ENCODE results near the gene SPEM1. TPM values are rescaled to one million over a fixed set of nuclear protein-coding genes. Genes with fewer than 3 reads are reported as not detected.
A peak's percentile ranks its signal among the peaks of the same experiment; 100 is the strongest.

SPEM1 gene
- polyA plus RNA-seq, 1 donor (not counting 4 experiments of a cell fraction or from before 2014, with no cell fraction given): not detected

GRCh38 chr17:7432296-7432695, 12.2 kb downstream of the SPEM1 start:
- no peak for FAIRE-seq
- no peaks in the 10 kb centered on the region for H4K20me1 ChIP-seq (ENCODE audit: control insufficient read depth, extremely low read depth, insufficient read depth, low read length)
- dilution Hi-C loops (cut with MboI; ENCODE audit: extremely low pct_ligation_motif_present, low sequenced_read_pairs): no loop called here
- H3K27ac ChIP-seq (ENCODE audit: control insufficient read depth, insufficient read depth, low read length): no peak overlapping the region
- H2AFZ ChIP-seq (ENCODE audit: control insufficient read depth, low read length): no peak overlapping the region
- H3K36me3 ChIP-seq (ENCODE audit: control insufficient read depth in 2 of 2, extremely low read depth in 1 of 2, insufficient read depth in 2 of 2, low read length in 2 of 2): no peaks in the 10 kb centered on the region
- peaks cover 13% of the 10 kb centered on the region for H3K4me1 ChIP-seq (ENCODE audit: control insufficient read depth, extremely low read depth, insufficient read depth, low read length)
- DNase-seq (ENCODE audit: low read depth, low spot score): no peak
- no peaks in the 10 kb centered on the region for H3K27me3 ChIP-seq (ENCODE audit: control insufficient read depth, extremely low read depth, insufficient read depth, low read length)
- no peaks in the 10 kb centered on the region for H3K9me3 ChIP-seq (ENCODE audit: control insufficient read depth, low read depth, low read length)
- no peaks in the 10 kb centered on the region for H3K9me1 ChIP-seq (ENCODE audit: control insufficient read depth, extremely low read depth, insufficient read depth, low read length)
- H3K9ac ChIP-seq (ENCODE audit: control insufficient read depth, extremely low read depth, insufficient read depth, low read length): no peak overlapping the region
- TF ChIP-seq CTCF (optimal IDR thresholded peaks at IDR 0.05 in 1 of 3, IDR thresholded peaks at IDR 0.05 in 1 of 3, conservative IDR thresholded peaks at IDR 0.05 in 1 of 3; ENCODE audit: extremely low read depth in 1 of 3, insufficient read depth in 2 of 3, low read length in 3 of 3): no peak
- no peak for TF ChIP-seq EZH2 (IDR thresholded peaks at IDR 0.05; ENCODE audit: low read length)
- peaks cover 6% of the 10 kb centered on the region for H3K79me2 ChIP-seq (ENCODE audit: control insufficient read depth, insufficient read depth, low read length)
- H3K4me2 ChIP-seq (ENCODE audit: control insufficient read depth, extremely low read depth, insufficient read depth, low read depth, low read length): no peak overlapping the region
- no peak overlapping the region for H3K4me3 ChIP-seq (ENCODE audit: control insufficient read depth in 2 of 3, extremely low read depth in 1 of 3, insufficient read depth in 2 of 3, low read depth in 1 of 3, low read length in 3 of 3)

- H4K20me1 ChIP-seq (ENCODE audit: control insufficient read depth, extremely low read depth, insufficient read depth, low read length): no peaks in the 10 kb centered on the region
- peak overlapping the region; percentile 72 for H2AFZ ChIP-seq (ENCODE audit: control insufficient read depth, low read length)
- no peaks in the 10 kb centered on the region for H3K27me3 ChIP-seq (ENCODE audit: control insufficient read depth, extremely low read depth, insufficient read depth, low read length)
- H3K79me2 ChIP-seq (ENCODE audit: control insufficient read depth, insufficient read depth, low read length): peaks cover 17% of the 10 kb centered on the region
- H3K9ac ChIP-seq (ENCODE audit: control insufficient read depth, extremely low read depth, insufficient read depth, low read length): peak overlapping the region; percentile 81
- dilution Hi-C loops (cut with MboI; ENCODE audit: extremely low pct_ligation_motif_present, low sequenced_read_pairs): no loop called here
- peak overlapping the region; percentile 95 for H3K27ac ChIP-seq (ENCODE audit: control insufficient read depth, insufficient read depth, low read length)
- TF ChIP-seq EZH2 (IDR thresholded peaks at IDR 0.05; ENCODE audit: low read length) (no peak), CTCF (optimal IDR thresholded peaks at IDR 0.05 in 1 of 3, IDR thresholded peaks at IDR 0.05 in 1 of 3, conservative IDR thresholded peaks at IDR 0.05 in 1 of 3; ENCODE audit: extremely low read depth in 1 of 3, insufficient read depth in 2 of 3, low read length in 3 of 3) (peak; percentile 21 to 41 (median 21))
- H3K4me1 ChIP-seq (ENCODE audit: control insufficient read depth, extremely low read depth, insufficient read depth, low read length): peaks cover 41% of the 10 kb centered on the region
- H3K4me2 ChIP-seq (ENCODE audit: control insufficient read depth, extremely low read depth, insufficient read depth, low read depth, low read length): peak overlapping the region; percentile 99
- H3K9me1 ChIP-seq (ENCODE audit: control insufficient read depth, extremely low read depth, insufficient read depth, low read length): no peaks in the 10 kb centered on the region
- peak overlapping the region; percentile 59 to 92 (median 88) for H3K4me3 ChIP-seq (ENCODE audit: control insufficient read depth in 2 of 3, extremely low read depth in 1 of 3, insufficient read depth in 2 of 3, low read depth in 1 of 3, low read length in 3 of 3)
- H3K9me3 ChIP-seq (ENCODE audit: control insufficient read depth, low read depth, low read length): no peaks in the 10 kb centered on the region
- DNase-seq (ENCODE audit: low read depth, low spot score): no peak
- FAIRE-seq: no peak
- H3K36me3 ChIP-seq (ENCODE audit: control insufficient read depth in 2 of 2, extremely low read depth in 1 of 2, insufficient read depth in 2 of 2, low read length in 2 of 2): no peaks in the 10 kb centered on the region
Measured at GRCh38 chr17:7435676-7436555, 15.8 kb downstream of the SPEM1 start.

Measured in keratinocyte (primary cell).